Measurements from ENCODE around the gene SLC5A9. TPM values are rescaled to one million over a fixed set of nuclear protein-coding genes. Genes with fewer than 3 reads are reported as not detected.

Gene SLC5A9
- total and polyA plus RNA-seq, 2 donors (not counting 1 experiment from before 2014, with no cell fraction given): 0.07 TPM; not detected in 1

- CTCF ChIA-PET: no interaction called here
- TF ChIP-seq CTCF (IDR thresholded peaks at IDR 0.05) (no peak), EZH2 (IDR thresholded peaks at IDR 0.05; ENCODE audit: borderline replicate concordance, insufficient read depth, low read depth, low read length, poor library complexity, severe bottlenecking) (no peak)
Observed at GRCh38 chr1:48187969-48188563, 34.5 kb upstream of the SLC5A9 start.

GRCh38 chr1:48190881-48191280 is 31.6 kb upstream of the SLC5A9 start:
- H3K4me3 ChIP-seq (ENCODE audit: control extremely low read depth in 1 of 5, extremely low read depth in 1 of 5, insufficient read depth in 1 of 5, low read depth in 2 of 5, low read length in 4 of 5): no peak overlapping the region
- intact Hi-C loops (cut with micrococcal nuclease): no loop called here
- no peak for ATAC-seq (ENCODE audit: low read depth)
- POLR2A ChIA-PET: no interaction called here
- H3K4me1 ChIP-seq (ENCODE audit: control insufficient read depth in 2 of 2, insufficient read depth in 2 of 2, low read length in 2 of 2): no peaks in the 10 kb centered on the region
- H3K9me3 Mint-ChIP-seq (ENCODE audit: insufficient read depth): peaks cover 6% of the 10 kb centered on the region
- no peak overlapping the region for H3K4me3 Mint-ChIP-seq
- H3K9me3 ChIP-seq (ENCODE audit: control extremely low read depth in 1 of 3, control insufficient read depth in 2 of 3, insufficient read depth in 1 of 3, low read length in 2 of 3): peaks cover 1 to 8% (median 4%) of the 10 kb centered on the region in 3 donors
- no peaks in the 10 kb centered on the region for H4K20me1 ChIP-seq (ENCODE audit: control insufficient read depth, insufficient read depth, low read length, poor library complexity, severe bottlenecking)
- no peak overlapping the region for H3K4me2 ChIP-seq (replicated peaks; ENCODE audit: low read depth, low read length, poor library complexity, severe bottlenecking)
- TF ChIP-seq EZH2 (IDR thresholded peaks at IDR 0.05; ENCODE audit: borderline replicate concordance, insufficient read depth, low read depth, low read length, poor library complexity, severe bottlenecking) (no peak), CTCF (IDR thresholded peaks at IDR 0.05) (no peak)
- DNase-seq: no peak
- no peaks in the 10 kb centered on the region for H3K36me3 ChIP-seq (replicated peaks in 1 of 2; ENCODE audit: control extremely low read depth in 1 of 2, control insufficient read depth in 1 of 2, extremely low read depth in 1 of 2, insufficient read depth in 2 of 2, low read length in 1 of 2)
- H2AFZ ChIP-seq (ENCODE audit: insufficient read depth, low read depth, low read length, poor library complexity, severe bottlenecking): no peak overlapping the region
- no peak overlapping the region for H3K27ac ChIP-seq (ENCODE audit: low read length in 2 of 2)
- H3K27ac Mint-ChIP-seq: no peak overlapping the region
- H3K27me3 ChIP-seq (replicated peaks in 1 of 4; ENCODE audit: control extremely low read depth in 1 of 4, control insufficient read depth in 3 of 4, insufficient read depth in 4 of 4, low read length in 3 of 4): peaks cover 0 to 10% (median 0%) of the 10 kb centered on the region in 4 experiments
- no peak overlapping the region for H3K9ac ChIP-seq (ENCODE audit: low read length)
- no peaks in the 10 kb centered on the region for H3K4me1 Mint-ChIP-seq
- CTCF ChIA-PET: no interaction called here
- no peaks in the 10 kb centered on the region for H3K27me3 Mint-ChIP-seq
- WGBS (ENCODE audit: insufficient coverage): 57% methylated on average over 1 of the region's 3 CpGs
- H3K79me2 ChIP-seq (ENCODE audit: control insufficient read depth, insufficient read depth, low read length): no peaks in the 10 kb centered on the region

More at GRCh38 chr1:48187969-48188563, 34.5 kb upstream of the SLC5A9 start:
- no peak overlapping the region for H3K4me3 ChIP-seq (ENCODE audit: control extremely low read depth in 1 of 5, extremely low read depth in 1 of 5, insufficient read depth in 1 of 5, low read depth in 2 of 5, low read length in 4 of 5)
- peaks cover 1 to 8% (median 4%) of the 10 kb centered on the region in 3 donors for H3K9me3 ChIP-seq (ENCODE audit: control extremely low read depth in 1 of 3, control insufficient read depth in 2 of 3, insufficient read depth in 1 of 3, low read length in 2 of 3)
- no peak overlapping the region for H3K27ac ChIP-seq (ENCODE audit: low read length in 2 of 2)
- Mint-ChIP-seq H3K4me1 (no peaks in the 10 kb centered on the region), H3K27ac (no peak overlapping the region), H3K9me3 (ENCODE audit: insufficient read depth) (peaks cover 6% of the 10 kb centered on the region), H3K4me3 (no peak overlapping the region), H3K27me3 (peaks cover 9% of the 10 kb centered on the region)
- H3K4me2 ChIP-seq (replicated peaks; ENCODE audit: low read depth, low read length, poor library complexity, severe bottlenecking): no peak overlapping the region
- no peak for DNase-seq
- H3K4me1 ChIP-seq (ENCODE audit: control insufficient read depth in 2 of 2, insufficient read depth in 2 of 2, low read length in 2 of 2): no peaks in the 10 kb centered on the region
- no peak overlapping the region for H2AFZ ChIP-seq (ENCODE audit: insufficient read depth, low read depth, low read length, poor library complexity, severe bottlenecking)
- no peak overlapping the region for H3K9ac ChIP-seq (ENCODE audit: low read length)
- peaks cover 0 to 10% (median 1%) of the 10 kb centered on the region in 4 experiments for H3K27me3 ChIP-seq (replicated peaks in 1 of 4; ENCODE audit: control extremely low read depth in 1 of 4, control insufficient read depth in 3 of 4, insufficient read depth in 4 of 4, low read length in 3 of 4)
- POLR2A ChIA-PET: no interaction called here
- H3K36me3 ChIP-seq (replicated peaks in 1 of 2; ENCODE audit: control extremely low read depth in 1 of 2, control insufficient read depth in 1 of 2, extremely low read depth in 1 of 2, insufficient read depth in 2 of 2, low read length in 1 of 2): no peaks in the 10 kb centered on the region
- no peaks in the 10 kb centered on the region for H3K79me2 ChIP-seq (ENCODE audit: control insufficient read depth, insufficient read depth, low read length)
- no peaks in the 10 kb centered on the region for H4K20me1 ChIP-seq (ENCODE audit: control insufficient read depth, insufficient read depth, low read length, poor library complexity, severe bottlenecking)
- intact Hi-C loops (cut with micrococcal nuclease): no loop called here
- ATAC-seq (ENCODE audit: low read depth): no peak

Measured in B cell (primary cell).